ENCODE results near the gene ARID5A.

ARID5A gene

GRCh38 chr2:96539215-96539920 lies 2.8 kb downstream of the ARID5A start:
- H3K36me3 Mint-ChIP-seq (ENCODE audit: low read depth): peaks cover 49% of the 10 kb centered on the region

GRCh38 chr2:96540136-96540535 lies 3.6 kb downstream of the ARID5A start:
- peaks cover 71% of the 10 kb centered on the region for H3K4me1 Mint-ChIP-seq (ENCODE audit: low read depth)
- peak overlapping the region; percentile 90 for H3K27ac Mint-ChIP-seq
- H3K27me3 Mint-ChIP-seq: no peaks in the 10 kb centered on the region
- peaks cover 56% of the 10 kb centered on the region for H3K36me3 Mint-ChIP-seq (ENCODE audit: low read depth)
- H3K4me3 Mint-ChIP-seq: peak overlapping the region; percentile 91
- H3K9me3 Mint-ChIP-seq: no peaks in the 10 kb centered on the region

More at GRCh38 chr2:96539215-96539920, 2.8 kb downstream of the ARID5A start:
- Mint-ChIP-seq H3K9me3 (no peaks in the 10 kb centered on the region), H3K4me3 (peak overlapping the region; percentile 91), H3K4me1 (ENCODE audit: low read depth) (peaks cover 64% of the 10 kb centered on the region), H3K27ac (peak overlapping the region; percentile 90), H3K27me3 (no peaks in the 10 kb centered on the region)

DNA sequence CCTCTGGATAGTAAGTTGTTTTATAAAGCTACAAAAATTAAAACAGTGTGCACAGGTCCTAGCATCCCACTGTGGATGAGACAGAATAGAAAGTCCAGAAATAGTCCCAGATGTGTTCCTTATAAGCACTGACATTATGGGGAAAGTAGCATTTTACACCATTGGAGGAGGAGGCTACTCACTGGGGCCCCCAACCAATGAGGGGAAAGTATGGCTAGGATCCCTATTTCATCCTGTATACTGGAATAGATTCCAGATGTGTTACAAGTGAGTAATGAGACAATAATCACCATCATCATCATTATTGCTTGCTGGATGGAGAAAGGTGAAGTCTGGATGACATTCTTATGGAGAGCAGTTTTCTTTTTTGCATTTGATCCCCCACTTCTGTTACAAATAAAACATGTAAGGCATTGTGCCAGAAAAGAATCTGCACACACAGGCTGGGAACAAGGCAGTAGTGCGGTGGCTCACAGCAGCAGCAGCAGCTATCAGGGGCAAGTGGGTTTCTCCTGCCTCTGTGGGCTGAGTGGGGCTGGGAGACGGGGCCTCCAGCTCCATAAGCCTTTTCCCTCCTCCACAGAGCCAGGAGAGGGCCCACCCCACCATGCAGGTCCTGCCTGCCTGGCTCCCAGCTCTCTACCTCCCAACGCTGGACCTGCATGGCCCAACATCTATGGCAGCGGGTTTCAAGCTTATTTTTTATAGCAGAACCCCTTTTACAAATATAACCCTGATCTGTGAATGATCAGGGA lies 5.0 kb downstream of the ARID5A start:
- no peak overlapping the region for H3K27ac Mint-ChIP-seq
- no peak overlapping the region for H3K4me3 Mint-ChIP-seq
- H3K36me3 Mint-ChIP-seq (ENCODE audit: low read depth): peaks cover 70% of the 10 kb centered on the region

DNA sequence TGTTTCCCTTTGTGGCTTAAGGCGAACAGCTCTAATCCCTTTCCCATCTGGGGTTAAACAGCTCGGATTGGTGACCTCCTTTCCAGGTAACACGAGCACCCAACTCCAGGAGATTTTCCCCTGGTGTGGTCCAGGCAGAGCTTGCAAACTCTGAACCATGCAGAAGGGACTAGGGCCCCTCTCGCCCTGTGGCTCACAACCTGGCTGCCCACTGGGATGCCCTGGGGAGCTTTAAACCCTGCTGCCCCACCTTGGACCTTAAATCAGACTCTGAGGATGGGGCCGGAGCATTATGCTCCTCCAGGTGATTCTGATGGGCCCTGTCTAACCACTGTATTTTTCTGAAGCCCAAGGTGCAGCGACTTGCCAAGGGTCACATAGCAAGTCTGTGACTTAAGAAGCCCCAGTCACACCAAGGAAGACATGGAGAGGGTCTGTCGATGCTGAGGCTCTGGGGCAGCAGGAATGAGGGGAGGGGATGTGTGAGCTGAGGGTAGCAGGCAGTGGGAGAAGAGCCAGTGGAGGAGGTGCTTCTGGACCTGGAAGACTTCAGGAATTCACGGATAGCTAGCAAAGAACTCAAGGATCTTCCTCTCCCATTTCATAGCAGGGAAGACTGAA lies 5.9 kb downstream of the ARID5A start:
- Mint-ChIP-seq H3K4me3 (no peak overlapping the region), H3K27ac (no peak overlapping the region), H3K36me3 (ENCODE audit: low read depth) (peaks cover 77% of the 10 kb centered on the region), H3K4me1 (ENCODE audit: low read depth) (peaks cover 85% of the 10 kb centered on the region), H3K27me3 (no peaks in the 10 kb centered on the region), H3K9me3 (no peaks in the 10 kb centered on the region)

More for the DNA sequence above, 5.0 kb downstream of the ARID5A start:
- Mint-ChIP-seq H3K9me3 (no peaks in the 10 kb centered on the region), H3K27me3 (no peaks in the 10 kb centered on the region), H3K4me1 (ENCODE audit: low read depth) (peaks cover 76% of the 10 kb centered on the region)

- H3K9me3 Mint-ChIP-seq: no peaks in the 10 kb centered on the region
- H3K4me1 Mint-ChIP-seq (ENCODE audit: low read depth): peaks cover 62% of the 10 kb centered on the region
- H3K27ac Mint-ChIP-seq: peak overlapping the region; percentile 79
- H3K36me3 Mint-ChIP-seq (ENCODE audit: low read depth): peaks cover 62% of the 10 kb centered on the region
- H3K4me3 Mint-ChIP-seq: peak overlapping the region; percentile 46
- H3K27me3 Mint-ChIP-seq: no peaks in the 10 kb centered on the region
Measured at GRCh38 chr2:96546321-96546720, 9.8 kb downstream of the ARID5A start.

DNA sequence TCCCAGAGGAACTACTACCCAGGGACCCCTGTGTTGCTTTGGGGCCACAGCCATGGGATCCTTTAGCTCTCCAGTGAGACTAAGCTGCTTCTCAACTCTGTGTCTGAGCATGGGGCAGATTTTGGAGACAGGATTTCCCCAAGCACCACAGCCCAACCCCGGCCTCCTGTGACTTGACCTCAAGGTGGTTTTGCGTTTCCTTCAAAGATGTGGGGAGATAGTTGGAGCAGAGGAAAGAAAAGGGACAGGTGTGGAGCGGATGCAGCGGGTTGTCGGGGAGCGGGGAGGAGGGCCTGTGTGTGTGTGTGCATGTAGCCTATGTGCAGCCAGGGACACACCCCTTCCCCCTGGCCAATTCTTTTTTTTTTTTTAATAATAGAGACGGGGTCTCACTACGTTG lies 10.2 kb downstream of the ARID5A start:
- no peak overlapping the region for H3K27ac Mint-ChIP-seq
- peaks cover 58% of the 10 kb centered on the region for H3K4me1 Mint-ChIP-seq (ENCODE audit: low read depth)
- H3K9me3 Mint-ChIP-seq: no peaks in the 10 kb centered on the region
- H3K27me3 Mint-ChIP-seq: no peaks in the 10 kb centered on the region
- H3K4me3 Mint-ChIP-seq: no peak overlapping the region
- H3K36me3 Mint-ChIP-seq (ENCODE audit: low read depth): peaks cover 58% of the 10 kb centered on the region

DNA sequence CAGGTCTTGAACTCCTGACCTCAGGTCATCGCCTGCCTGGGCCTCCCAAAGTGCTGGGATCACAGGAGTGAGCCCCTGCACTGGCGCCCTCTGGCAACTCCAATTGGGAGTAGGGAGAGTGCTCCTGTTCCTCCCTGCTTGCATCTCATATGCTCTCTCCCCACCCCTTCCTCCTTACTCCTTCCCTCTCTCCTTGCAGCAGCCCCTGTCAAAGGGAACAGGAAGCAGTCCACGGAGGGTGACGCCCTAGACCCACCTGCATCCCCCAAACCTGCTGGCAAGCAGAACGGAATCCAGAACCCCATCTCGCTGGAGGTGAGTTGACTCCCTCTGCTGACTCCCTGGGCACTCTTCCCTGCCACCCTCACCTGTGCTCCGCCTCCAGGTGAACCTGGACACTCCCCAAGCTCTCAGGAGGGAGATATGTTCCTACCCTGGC lies 10.7 kb downstream of the ARID5A start:
- Mint-ChIP-seq H3K4me1 (ENCODE audit: low read depth) (peaks cover 57% of the 10 kb centered on the region), H3K36me3 (ENCODE audit: low read depth) (peaks cover 61% of the 10 kb centered on the region), H3K27ac (peak overlapping the region; percentile 50)

GRCh38 chr2:96547731-96548171 lies 11.2 kb downstream of the ARID5A start:
- Mint-ChIP-seq H3K9me3 (no peaks in the 10 kb centered on the region), H3K27me3 (no peaks in the 10 kb centered on the region), H3K4me1 (ENCODE audit: low read depth) (peaks cover 52% of the 10 kb centered on the region), H3K36me3 (ENCODE audit: low read depth) (peaks cover 58% of the 10 kb centered on the region), H3K4me3 (peak overlapping the region; percentile 17), H3K27ac (peak overlapping the region; percentile 50)

More for the DNA sequence above, 10.7 kb downstream of the ARID5A start:
- no peaks in the 10 kb centered on the region for H3K9me3 Mint-ChIP-seq
- H3K4me3 Mint-ChIP-seq: peak overlapping the region; percentile 17
- no peaks in the 10 kb centered on the region for H3K27me3 Mint-ChIP-seq

DNA sequence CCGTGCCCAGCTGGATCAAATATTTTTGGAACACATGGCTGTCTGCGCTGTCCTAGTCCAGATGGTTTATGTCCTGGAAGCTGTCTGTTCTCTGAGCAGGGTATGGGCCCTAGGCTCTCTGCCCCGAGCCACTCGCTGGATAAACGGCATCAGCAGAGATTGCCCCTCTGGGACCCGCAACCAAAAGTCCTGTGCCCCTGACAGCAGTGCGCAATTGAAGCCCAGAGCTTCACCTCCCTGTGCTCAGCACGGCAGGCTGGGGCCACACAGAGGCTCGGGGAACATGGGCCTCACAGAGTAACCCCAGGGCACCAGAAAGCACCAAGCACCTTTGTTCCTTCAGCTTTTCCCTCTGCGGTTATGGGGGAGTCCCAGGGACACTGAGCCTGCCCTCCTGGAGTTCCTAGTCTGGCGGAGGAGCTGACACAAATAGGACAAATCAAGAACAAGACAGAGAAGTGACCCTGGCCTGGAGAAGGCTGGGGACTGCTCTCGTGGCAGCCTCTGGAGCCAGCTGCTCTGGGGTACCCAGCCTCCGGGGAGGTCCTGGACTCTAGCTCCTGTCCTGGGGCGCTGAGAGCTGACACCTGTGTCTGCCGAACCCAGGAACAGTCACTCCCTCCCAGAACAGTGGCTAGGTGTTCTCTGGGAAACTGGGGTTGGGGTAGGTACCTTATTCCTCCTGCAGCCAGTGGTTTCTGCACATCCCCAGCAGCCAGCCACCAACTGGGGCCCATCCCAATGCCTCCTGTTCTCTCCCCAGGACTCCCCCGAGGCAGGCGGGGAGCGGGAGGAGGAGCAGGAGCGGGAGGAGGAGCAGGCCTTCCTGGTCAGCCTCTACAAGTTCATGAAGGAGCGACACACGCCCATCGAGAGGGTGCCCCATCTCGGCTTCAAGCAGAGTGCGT lies 12.3 kb downstream of the ARID5A start:
- no peak overlapping the region for H3K27ac Mint-ChIP-seq

DNA sequence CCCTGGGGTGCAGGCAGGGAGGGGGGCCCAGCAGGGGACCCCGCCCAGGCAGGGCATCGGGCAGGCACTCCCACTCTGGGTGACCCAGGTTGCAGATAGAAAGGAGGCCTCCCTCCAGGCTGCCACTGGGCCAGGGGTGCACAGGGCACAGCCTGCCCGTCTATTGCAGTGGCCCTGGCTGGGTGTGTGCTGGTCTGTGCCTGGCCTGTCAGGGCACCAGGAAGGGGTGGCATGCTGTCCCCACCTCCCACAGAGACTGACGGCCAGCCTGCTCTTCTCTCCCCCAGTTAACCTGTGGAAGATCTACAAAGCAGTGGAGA lies 12.9 kb downstream of the ARID5A start:
- Mint-ChIP-seq H3K4me3 (no peak overlapping the region), H3K27me3 (no peaks in the 10 kb centered on the region), H3K9me3 (no peaks in the 10 kb centered on the region), H3K27ac (no peak overlapping the region), H3K36me3 (ENCODE audit: low read depth) (peaks cover 42% of the 10 kb centered on the region), H3K4me1 (ENCODE audit: low read depth) (peaks cover 51% of the 10 kb centered on the region)

More for the DNA sequence above, 12.3 kb downstream of the ARID5A start:
- H3K36me3 Mint-ChIP-seq (ENCODE audit: low read depth): peaks cover 48% of the 10 kb centered on the region
- peaks cover 51% of the 10 kb centered on the region for H3K4me1 Mint-ChIP-seq (ENCODE audit: low read depth)
- no peaks in the 10 kb centered on the region for H3K9me3 Mint-ChIP-seq
- H3K27me3 Mint-ChIP-seq: no peaks in the 10 kb centered on the region
- H3K4me3 Mint-ChIP-seq: no peak overlapping the region

GRCh38 chr2:96549967-96550786 lies 13.6 kb downstream of the ARID5A start:
- Mint-ChIP-seq H3K27me3 (no peaks in the 10 kb centered on the region), H3K27ac (no peak overlapping the region), H3K36me3 (ENCODE audit: low read depth) (peaks cover 34% of the 10 kb centered on the region), H3K4me1 (ENCODE audit: low read depth) (peaks cover 47% of the 10 kb centered on the region), H3K4me3 (no peak overlapping the region), H3K9me3 (no peaks in the 10 kb centered on the region)

GRCh38 chr2:96550787-96551604 lies 14.4 kb downstream of the ARID5A start:
- Mint-ChIP-seq H3K4me3 (no peak overlapping the region), H3K27me3 (no peaks in the 10 kb centered on the region), H3K4me1 (ENCODE audit: low read depth) (peaks cover 38% of the 10 kb centered on the region), H3K27ac (no peak overlapping the region), H3K36me3 (ENCODE audit: low read depth) (peaks cover 27% of the 10 kb centered on the region), H3K9me3 (no peaks in the 10 kb centered on the region)

All from stimulated activated naive CD8-positive, alpha-beta T cell treated with anti-CD3 and anti-CD28 coated beads, Interleukin-15, Interleukin-2, amounts not matched to agents 100 ng/mL and 50 ng/mL, for 24 hours (primary cell).